ENCODE data around the gene GOLGA6L22.
"Not testable (repeated sequence)": the region's sequence is repeated elsewhere in the genome, so short reads cannot be mapped to it uniquely, and the experiment has no call there.

GOLGA6L22 gene, protein sequence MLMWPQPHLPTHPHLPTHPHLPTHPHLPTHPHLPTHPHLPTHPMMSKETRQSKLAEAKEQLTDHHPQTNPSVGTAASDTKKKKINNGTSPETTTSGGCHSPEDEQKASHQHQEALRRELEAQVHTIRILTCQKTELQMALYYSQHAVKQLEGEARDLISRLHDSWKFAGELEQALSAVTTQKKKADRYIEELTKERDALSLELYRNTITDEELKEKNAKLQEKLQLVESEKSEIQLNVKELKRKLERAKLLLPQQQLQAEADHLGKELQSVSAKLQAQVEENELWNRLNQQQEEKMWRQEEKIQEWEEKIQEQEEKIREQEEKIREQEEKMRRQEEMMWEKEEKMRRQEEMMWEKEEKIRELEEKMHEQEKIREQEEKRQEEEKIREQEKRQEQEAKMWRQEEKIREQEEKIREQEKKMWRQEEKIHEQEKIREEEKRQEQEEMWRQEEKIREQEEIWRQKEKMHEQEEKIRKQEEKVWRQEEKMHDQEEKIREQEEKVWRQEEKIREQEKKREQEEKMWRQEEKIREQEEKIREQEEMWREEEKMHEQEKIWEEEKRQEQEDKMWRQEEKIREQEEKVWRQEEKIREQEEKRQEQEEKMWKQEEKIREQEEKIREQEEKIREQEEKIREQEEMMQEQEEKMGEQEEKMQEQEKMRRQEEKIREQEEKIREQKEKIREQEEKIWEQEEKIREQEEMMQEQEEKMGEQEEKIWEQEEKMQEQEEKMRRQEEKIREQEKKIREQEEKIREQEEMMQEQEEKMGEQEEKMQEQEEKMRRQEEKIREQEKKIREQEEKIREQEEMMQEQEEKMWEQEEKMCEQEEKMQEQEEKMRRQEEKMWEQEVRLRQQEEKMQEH

GRCh38 chr15:22458603-22459002, at the start of gene GOLGA6L22:
Gene GOLGA6L22 (plus strand): TSS chr15:22458903. CDS start chr15:22458994, 91 bp downstream.
- not testable (repeated sequence) for DNase-seq (ENCODE audit: low read depth in 2 of 2, low spot score in 1 of 2)

DNA sequence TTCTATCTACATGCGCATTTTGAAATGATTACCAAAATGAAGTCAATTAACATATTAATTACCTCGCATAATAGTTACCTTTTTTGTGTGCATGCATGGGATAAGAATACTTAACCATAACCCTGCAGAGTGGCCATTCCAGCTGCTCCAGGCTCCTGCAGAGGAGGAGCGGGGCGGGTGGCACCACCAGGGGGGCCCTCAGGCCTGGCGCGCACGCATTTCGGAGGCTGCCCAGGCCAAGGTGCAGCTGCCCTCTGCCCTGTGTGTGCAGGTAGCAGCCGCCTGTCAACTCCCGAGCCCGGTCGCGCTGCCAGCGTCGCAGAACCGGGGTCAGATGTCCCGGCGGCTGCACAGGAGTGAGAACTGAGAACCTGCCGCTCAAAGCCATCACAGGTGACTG, 41.4 kb upstream of the GOLGA6L22 start:
- not testable (repeated sequence) for DNase-seq (ENCODE audit: low read depth in 2 of 2, low spot score in 1 of 2)

- not testable (repeated sequence) for DNase-seq (ENCODE audit: low read depth in 2 of 2, low spot score in 1 of 2)
Measured at GRCh38 chr15:22417795-22418194, 40.9 kb upstream of the GOLGA6L22 start.

DNA sequence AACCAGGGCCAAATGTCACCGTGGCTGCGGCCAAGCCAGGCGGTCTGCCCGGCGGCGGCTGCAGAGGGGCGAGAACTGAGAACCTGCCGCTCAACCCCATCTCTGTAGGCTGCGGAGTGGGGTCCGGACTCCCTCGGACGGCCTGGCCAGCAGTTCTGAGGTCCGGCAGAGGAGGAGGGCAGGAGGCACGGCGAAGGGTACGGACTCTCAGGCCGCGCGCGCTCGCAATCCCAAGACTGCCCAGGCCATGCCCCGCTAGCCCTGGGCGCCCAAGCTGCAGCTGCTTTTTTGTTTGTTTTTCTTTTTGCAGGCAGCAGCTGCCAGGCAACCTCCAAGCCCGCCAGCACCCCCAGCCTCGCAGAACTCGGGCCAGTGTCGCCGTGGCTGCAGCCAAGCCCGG, 40.5 kb upstream of the GOLGA6L22 start:
- not testable (repeated sequence) for DNase-seq (ENCODE audit: low read depth in 2 of 2, low spot score in 1 of 2)

- not testable (repeated sequence) for DNase-seq (ENCODE audit: low read depth in 2 of 2, low spot score in 1 of 2)
Measured at GRCh38 chr15:22418666-22419065, 40.0 kb upstream of the GOLGA6L22 start.

DNA sequence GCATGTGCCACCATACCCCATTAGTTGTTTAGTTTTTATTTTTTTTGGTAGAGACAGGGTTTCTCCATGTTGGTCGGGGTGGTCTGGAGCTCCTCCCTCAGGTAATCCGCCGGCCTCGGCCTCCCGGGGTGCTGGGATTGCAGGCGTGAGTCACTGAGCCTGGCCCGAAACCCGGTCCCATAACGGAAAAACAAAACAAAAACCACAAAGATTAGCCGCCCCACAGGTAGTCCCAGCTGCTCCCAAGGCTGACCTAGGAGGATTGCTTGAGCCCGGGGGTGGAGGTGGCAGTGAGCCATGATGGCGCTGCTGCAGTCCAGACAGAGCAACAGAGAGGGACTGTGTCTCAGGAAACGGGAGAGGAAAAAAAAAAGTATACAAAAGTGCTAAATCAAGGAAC, 38.4 kb upstream of the GOLGA6L22 start:
- not testable (repeated sequence) for DNase-seq (ENCODE audit: low read depth in 2 of 2, low spot score in 1 of 2)

DNA sequence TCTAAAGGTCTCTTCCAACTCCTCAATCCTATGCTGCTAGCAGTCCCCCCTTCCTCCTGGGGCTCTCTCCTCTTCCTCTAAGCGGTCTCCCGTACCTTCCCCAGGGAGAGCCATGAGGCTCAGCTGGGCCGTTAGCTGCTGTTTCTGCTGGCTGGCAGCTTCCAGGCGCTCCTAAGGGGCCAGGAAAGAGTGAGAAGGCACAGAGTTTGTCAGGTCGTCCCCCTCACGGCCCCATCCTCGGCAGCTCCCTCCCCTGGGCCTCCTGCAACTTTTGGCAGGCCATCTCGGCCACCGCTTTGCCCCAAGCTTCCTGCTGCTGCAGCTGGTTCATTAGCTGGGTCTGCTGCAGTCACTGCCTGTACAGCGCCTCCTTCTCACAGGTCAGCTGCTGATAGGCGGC, 29.3 kb upstream of the GOLGA6L22 start:
- DNase-seq (ENCODE audit: low read depth in 2 of 2, low spot score in 1 of 2): not testable (repeated sequence)

DNA sequence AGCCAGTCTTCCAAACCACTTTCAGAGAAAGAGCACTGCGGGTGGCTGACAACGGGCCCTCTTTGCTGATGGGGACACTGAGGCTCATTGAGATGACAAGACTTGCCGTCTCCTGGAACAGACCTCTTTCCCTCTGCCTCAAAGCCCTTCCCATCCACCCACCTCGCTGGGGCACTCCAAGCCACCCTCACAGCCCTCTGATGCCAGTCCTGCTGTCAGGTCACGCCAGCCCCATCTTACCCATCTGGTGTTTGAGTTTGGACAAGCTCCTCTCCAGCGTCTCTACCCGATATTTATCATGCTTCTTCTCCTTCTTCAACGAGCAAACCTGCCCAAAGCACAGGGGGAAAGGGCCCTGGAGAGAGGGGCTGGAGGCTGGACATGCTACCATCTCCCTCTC, 27.0 kb upstream of the GOLGA6L22 start:
- not testable (repeated sequence) for DNase-seq (ENCODE audit: low read depth in 2 of 2, low spot score in 1 of 2)

DNA sequence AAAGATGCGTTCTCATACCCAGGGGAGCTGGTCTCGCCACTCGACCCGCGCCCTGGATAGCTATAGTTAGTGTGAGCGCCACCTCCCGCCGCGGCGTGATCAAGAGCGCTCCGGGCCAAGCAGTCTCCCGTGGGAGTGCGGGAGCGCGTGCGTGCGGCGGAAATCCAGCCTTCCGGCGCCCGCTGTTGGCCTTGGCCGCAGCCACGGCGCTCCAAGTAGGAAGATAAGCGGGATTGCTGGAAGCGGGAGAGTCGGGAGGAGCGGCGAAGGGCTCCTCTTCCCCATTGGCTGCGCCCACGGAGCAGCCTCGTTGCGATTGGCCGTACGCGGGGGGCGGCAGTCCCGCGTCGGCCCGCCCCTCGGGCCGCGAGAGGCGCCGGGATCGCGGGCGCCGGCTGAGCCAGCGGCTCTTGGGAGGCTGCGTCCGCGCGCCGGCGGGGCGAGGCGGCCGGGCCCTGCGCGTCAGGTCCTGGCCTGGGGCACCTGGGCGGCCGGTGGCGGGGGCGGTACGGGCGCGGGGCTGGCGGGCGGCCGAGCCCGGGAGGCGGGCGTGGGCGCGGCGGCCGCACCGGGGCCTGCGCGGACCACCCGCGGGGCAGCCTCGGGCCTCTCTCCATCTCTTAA, 35.9 kb downstream of the GOLGA6L22 start:
- not testable (repeated sequence) for DNase-seq (ENCODE audit: low read depth in 2 of 2, low spot score in 1 of 2)

DNA sequence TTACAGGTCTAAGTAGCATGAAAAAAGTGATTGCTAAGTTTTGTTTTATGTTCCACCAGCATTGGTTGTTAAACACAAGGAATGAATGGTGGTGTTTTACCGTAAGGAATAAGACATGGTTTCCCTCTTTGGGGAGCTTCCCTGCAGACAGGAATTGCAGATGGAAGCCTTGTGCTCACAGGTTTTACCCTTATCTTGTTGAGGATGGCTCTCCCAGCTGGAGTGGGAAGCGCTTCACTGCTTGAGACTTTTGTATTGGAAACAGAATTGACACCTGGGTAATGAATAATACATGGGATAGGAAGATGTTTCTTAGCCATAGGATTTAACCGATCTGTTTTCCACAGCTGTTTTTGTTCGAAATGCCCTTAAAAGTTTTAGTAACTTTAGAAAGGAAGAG, 38.5 kb downstream of the GOLGA6L22 start:
- not testable (repeated sequence) for DNase-seq (ENCODE audit: low read depth in 2 of 2, low spot score in 1 of 2)

DNA sequence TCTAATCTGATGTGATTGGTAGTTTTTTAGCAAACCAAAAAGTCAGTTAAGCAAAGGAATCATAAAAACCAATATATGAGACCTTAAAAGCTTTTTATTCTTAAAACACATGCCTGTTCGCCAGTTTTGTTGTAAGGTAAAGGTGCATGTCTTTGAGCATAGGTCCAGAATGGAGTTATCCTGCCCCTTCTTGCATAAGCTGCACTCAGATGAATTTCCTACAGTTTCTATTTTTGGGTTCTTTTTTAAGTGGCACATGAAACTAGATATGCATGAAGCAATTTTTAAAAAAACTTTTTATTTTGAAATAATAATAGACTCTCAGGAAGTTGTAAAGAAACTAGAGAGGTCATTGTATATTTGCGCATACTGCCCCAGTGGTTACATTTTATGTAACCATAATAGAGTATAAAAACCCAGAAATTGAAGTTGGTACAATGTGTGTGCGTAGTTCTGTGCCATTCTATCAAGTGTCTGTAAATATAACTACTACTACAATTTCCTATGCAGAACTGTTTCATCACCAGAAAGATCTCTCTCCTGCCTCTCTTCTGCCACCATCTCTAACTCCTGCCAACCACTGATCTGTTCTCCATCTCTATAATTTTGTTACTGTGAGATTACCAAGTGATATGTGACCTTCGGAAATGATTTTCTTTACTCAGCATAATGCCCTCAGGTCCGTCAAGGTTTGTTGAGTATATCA, 39.7 kb downstream of the GOLGA6L22 start:
- not testable (repeated sequence) for DNase-seq (ENCODE audit: low read depth in 2 of 2, low spot score in 1 of 2)

DNA sequence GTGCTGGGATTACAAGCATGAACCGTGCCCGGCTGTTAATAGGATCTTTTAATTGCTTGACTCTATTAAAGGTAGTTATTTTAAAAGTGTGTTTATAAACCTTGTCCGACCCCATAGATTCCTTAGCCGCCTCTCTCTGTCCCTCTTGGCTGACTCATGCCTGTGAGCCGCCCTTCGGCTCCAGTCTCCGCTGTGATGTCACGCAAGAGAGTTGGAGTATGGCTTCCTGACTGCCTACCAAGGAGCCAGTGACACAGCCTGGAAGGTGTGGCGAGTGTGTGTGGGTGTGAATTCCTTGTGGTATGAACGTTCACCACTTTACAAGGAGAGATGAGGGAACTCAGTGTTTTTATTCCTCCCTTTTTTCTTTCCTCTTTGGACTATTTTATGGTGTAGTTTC, 43.6 kb downstream of the GOLGA6L22 start:
- DNase-seq (ENCODE audit: low read depth in 2 of 2, low spot score in 1 of 2): not testable (repeated sequence)

DNA sequence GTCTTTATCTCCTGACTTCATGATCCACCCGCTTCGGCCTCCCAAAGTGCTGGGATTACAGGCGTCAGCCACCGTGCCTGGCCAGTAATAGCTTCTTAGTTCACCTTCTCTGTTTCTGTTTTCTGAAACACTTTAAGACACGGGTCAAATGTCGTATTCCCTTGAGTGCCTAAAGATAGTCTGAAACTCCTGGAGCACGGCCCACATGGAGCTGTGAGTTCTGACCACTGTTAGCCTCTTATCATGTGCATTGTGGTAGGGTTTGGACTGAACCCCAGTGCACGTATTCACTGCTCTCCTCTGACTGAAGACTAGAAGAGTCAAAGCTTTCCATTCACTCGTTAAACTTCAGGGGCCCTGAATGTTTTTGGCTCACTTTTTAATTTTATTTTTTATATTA, 48.3 kb downstream of the GOLGA6L22 start:
- not testable (repeated sequence) for DNase-seq (ENCODE audit: low read depth in 2 of 2, low spot score in 1 of 2)

GRCh38 chr15:22516140-22516539, 57.4 kb downstream of the GOLGA6L22 start:
- DNase-seq (ENCODE audit: low read depth in 2 of 2, low spot score in 1 of 2): not testable (repeated sequence)
